Fibroblast of villous mesenchyme (primary cell): ENCODE measurements around the gene CLEC6A. TPM values are rescaled to one million over a fixed set of nuclear protein-coding genes. Genes with fewer than 3 reads are reported as not detected.

Source experiments
- DNase-seq: peaks from one replicate; pipeline ENCODE4 v3.0.0-alpha.2; 2010; ENCODE audit warnings: low read depth
- H3K4me3 ChIP-seq: 2 replicates; pipeline ENCODE4 v1.5.1; 2011; ENCODE audit warnings: low read depth, mild to moderate bottlenecking, low read length
- CTCF ChIP-seq: IDR thresholded peaks from 2 replicates; pipeline ENCODE4 v1.5.1; 2012; ENCODE audit warnings: low read depth, mild to moderate bottlenecking, low read length; ENCODE audit not compliant: insufficient read depth
- total RNA-seq: library from RNA; depleted of rRNA; stranded (reverse); fragments of >200 nt; gene quantifications from 2 replicates; pipeline ENCODE4 v1.2.3, GENCODE V29; 2012

The CLEC6A gene
- total RNA-seq, 1 donor, result not detected

DNA sequence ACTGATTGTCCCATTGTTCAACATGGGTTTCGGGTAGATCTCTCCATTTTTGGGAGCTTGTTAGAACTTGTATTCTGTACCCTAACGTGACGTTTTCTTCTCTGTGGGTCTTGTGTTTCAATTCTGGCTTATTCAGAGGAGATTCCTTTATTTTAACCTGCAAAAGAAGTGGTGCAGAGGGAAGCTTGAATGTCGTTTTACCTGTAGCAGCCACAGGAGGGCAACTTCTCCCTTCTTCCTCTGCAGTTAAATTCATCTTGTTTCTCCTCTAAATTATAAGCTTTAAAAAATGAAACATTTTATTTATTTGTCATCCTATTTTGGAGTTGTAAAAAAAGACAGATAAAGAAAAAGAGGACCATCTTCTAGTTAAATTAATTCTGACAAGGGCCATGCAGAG, 43.9 kb downstream of the CLEC6A start:
- TF ChIP-seq CTCF, result no peak
- no peak overlapping the region for H3K4me3 ChIP-seq
- DNase-seq, result no peak

DNA sequence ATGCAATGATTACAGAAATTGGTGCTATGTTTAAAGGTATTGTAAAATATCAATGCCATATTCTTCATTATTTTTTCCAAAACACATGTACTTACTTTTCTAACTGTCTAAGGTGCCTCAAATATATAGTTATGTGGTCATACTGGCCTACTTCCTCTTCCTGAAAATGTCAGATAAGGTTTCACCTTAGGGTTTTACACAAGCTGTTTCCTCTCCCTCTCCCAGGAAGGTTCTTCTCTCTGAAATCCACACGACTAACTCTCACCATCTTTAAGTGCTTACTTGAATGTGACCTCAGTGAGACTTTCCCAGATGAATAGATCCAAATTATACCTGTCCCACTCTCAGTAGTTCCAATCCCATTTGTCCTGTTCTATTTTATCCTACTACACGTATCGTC, 46.0 kb downstream of the CLEC6A start:
- DNase-seq, result no peak
- no peak overlapping the region for H3K4me3 ChIP-seq
- TF ChIP-seq CTCF, result no peak

DNA sequence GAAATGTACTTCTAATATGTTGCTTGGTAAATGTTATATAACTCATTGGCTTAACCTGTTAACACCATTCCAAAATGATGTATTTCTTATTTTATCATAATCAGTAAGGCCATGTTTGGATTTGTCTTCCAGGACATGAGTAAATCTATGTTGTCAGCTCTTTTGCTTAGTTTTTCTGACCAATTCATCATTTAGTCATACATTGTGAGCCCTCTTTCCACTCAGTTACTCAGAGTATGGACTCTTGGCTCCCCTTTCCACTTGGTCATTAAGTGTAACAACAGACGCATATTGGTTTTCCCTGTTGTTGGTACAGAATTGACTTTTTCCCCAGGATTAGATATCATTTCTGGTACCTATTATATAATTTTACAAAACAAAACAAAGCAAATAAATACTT, 48.6 kb downstream of the CLEC6A start:
- no peak overlapping the region for H3K4me3 ChIP-seq
- TF ChIP-seq CTCF, result no peak
- DNase-seq, result no peak

- H3K4me3 ChIP-seq, result no peak overlapping the region
- no peak for DNase-seq
- TF ChIP-seq CTCF, result no peak
Observed at GRCh38 chr12:8507596-8507995, 51.8 kb downstream of the CLEC6A start.

- DNase-seq, result no peak
- TF ChIP-seq CTCF, result no peak
- no peak overlapping the region for H3K4me3 ChIP-seq
Observed at GRCh38 chr12:8508223-8508622, 52.5 kb downstream of the CLEC6A start.

- DNase-seq, result no peak
- TF ChIP-seq CTCF, result no peak
Observed at GRCh38 chr12:8508910-8509841, 53.4 kb downstream of the CLEC6A start.

More at GRCh38 chr12:8508910-8509841, 53.4 kb downstream of the CLEC6A start:
- H3K4me3 ChIP-seq, result no peak overlapping the region
